HCT116 (cell line): ENCODE measurements around the gene NAPA. TPM values are rescaled to one million over a fixed set of nuclear protein-coding genes. Genes with fewer than 3 reads are reported as not detected.

Experiments
- ATAC-seq: fragments of 200-7000 bp; cut with Tn5 transposase; 2 replicates; pipeline ENCODE4 v1.9.1; 2020; ENCODE audit warnings: mild to moderate bottlenecking, moderate library complexity
- BruUV-seq: library from RNA; stranded (reverse); fragments of 400-500 nt; replicated peaks from 2 replicates; lab custom pipeline; 2021; lab: Mats Ljungman, UMichigan
- CTCF ChIA-PET: fragments of 300-600 bp; sonication (Branson Sonifier 250); formaldehyde crosslinking; loops from one replicate; lab custom pipeline; 2021; ENCODE audit warnings: antibody characterized with exemption; lab: Charles Lee
- POLR2A ChIA-PET: fragments of 300-600, 350-600 bp; sonication (Branson Sonifier 250); formaldehyde crosslinking; loops from one replicate; lab custom pipeline; 2021; ENCODE audit warnings: antibody characterized with exemption; lab: Charles Lee
- RAD21 ChIA-PET, 2 experiments: fragments of 300-600 bp; sonication (Branson Sonifier 250); formaldehyde crosslinking; loops; one replicate each; lab custom pipeline; 2023; ENCODE audit warnings: low total read pairs in 2 of 2; ENCODE audit not compliant: uncharacterized antibody in 2 of 2, unreplicated experiment in 2 of 2, low non-redundant PET in 1 of 2; lab: Charles Lee
- DNase-seq: peaks from one replicate; pipeline ENCODE4 v3.0.0-alpha.2; 2010; ENCODE audit warnings: low read depth, low spot score
- H2AFZ ChIP-seq: fragments of 200-600 bp; shearing (Covaris generic), sonication (generic); 2 replicates; pipeline ENCODE4 v1.6.1; 2017; ENCODE audit warnings: low read depth, mixed run types, mixed read lengths, antibody characterized with exemption, low read length; ENCODE audit not compliant: poor library complexity, severe bottlenecking
- H3K27ac ChIP-seq: 2 replicates; pipeline ENCODE4 v1.5.1; 2012; ENCODE audit warnings: low read depth, low read length
- H3K27me3 ChIP-seq: fragments of 200-600 bp; sonication (generic); 2 replicates; pipeline ENCODE4 v1.6.1; 2016; ENCODE audit warnings: mixed run types, low read length, mixed read lengths; ENCODE audit not compliant: insufficient read depth
- H3K36me3 ChIP-seq, 2 experiments: fragments of 200-500 bp in 1 of 2; fragments of 200-600 bp in 1 of 2; sonication (Bioruptor generic) in 1 of 2; sonication (generic) in 1 of 2; 2 replicates each; pipeline versions ENCODE4 v1.5.1 to v1.6.1; 2014 to 2016; ENCODE audit warnings: low read length in 2 of 2, inconsistent platforms in 1 of 2, mixed read lengths in 1 of 2, mixed run types in 1 of 2; ENCODE audit not compliant: insufficient read depth in 2 of 2, control insufficient read depth in 1 of 2
- H3K4me1 ChIP-seq, 2 experiments: fragments of 200-600 bp in 1 of 2; sonication (generic) in 1 of 2; 2 replicates each; pipeline versions ENCODE4 v1.5.1 to v1.6.1; 2012 to 2017; ENCODE audit warnings: low read length in 2 of 2, inconsistent platforms in 1 of 2, mild to moderate bottlenecking in 1 of 2, mixed read lengths in 1 of 2, mixed run types in 1 of 2, moderate library complexity in 1 of 2; ENCODE audit not compliant: insufficient read depth in 2 of 2, control insufficient read depth in 1 of 2
- H3K4me2 ChIP-seq: fragments of 200-600 bp; sonication (generic); 2 replicates; pipeline ENCODE4 v1.6.1; 2017; ENCODE audit warnings: mixed run types, low read length, mixed read lengths
- H3K4me3 ChIP-seq, 2 experiments: fragments of 200-600 bp in 1 of 2; sonication (generic) in 1 of 2; replicated peaks in 1 of 2; 2 replicates each; pipeline ENCODE4 v1.5.1; 2011 to 2016; ENCODE audit warnings: low read length in 2 of 2, control low read depth in 1 of 2, low read depth in 1 of 2, mild to moderate bottlenecking in 1 of 2, mixed read lengths in 1 of 2, mixed run types in 1 of 2
- H3K79me2 ChIP-seq: fragments of 200-600 bp; sonication (generic); 2 replicates; pipeline ENCODE4 v1.6.1; 2017; ENCODE audit warnings: mild to moderate bottlenecking, mixed run types, low read length, moderate library complexity, mixed read lengths; ENCODE audit not compliant: insufficient read depth
- H3K9ac ChIP-seq: fragments of 200-600 bp; sonication (generic); 2 replicates; pipeline ENCODE4 v1.6.1; 2016; ENCODE audit warnings: low read length, mixed read lengths
- H3K9me2 ChIP-seq: fragments of 200-600 bp; sonication (generic), shearing (Covaris generic); 2 replicates; pipeline ENCODE4 v1.6.1; 2017; ENCODE audit warnings: mixed run types, mild to moderate bottlenecking, moderate library complexity; ENCODE audit not compliant: insufficient read depth
- H3K9me3 ChIP-seq, 2 experiments: fragments of 200-500 bp in 1 of 2; fragments of 200-600 bp in 1 of 2; sonication (Bioruptor generic) in 1 of 2; sonication (generic) in 1 of 2; 2 replicates each; pipeline ENCODE4 v1.6.1; 2014 to 2017; ENCODE audit warnings: low read length in 2 of 2, mixed read lengths in 2 of 2, inconsistent platforms in 1 of 2, low read depth in 1 of 2, mild to moderate bottlenecking in 1 of 2, mixed run types in 1 of 2, moderate library complexity in 1 of 2; ENCODE audit not compliant: control insufficient read depth in 1 of 2, insufficient read depth in 1 of 2
- H4K20me1 ChIP-seq: fragments of 200-600 bp; sonication (generic), shearing (Covaris generic); 2 replicates; pipeline ENCODE4 v1.6.1; 2017; ENCODE audit warnings: mixed run types, mild to moderate bottlenecking, moderate library complexity; ENCODE audit not compliant: insufficient read depth
- CBX3 ChIP-seq: IDR thresholded peaks from 2 replicates; pipeline ENCODE4 v1.6.1; 2012; ENCODE audit warnings: low read depth
- CEBPB ChIP-seq: IDR thresholded peaks from 2 replicates; pipeline ENCODE4 v1.6.1; 2012; ENCODE audit warnings: low read depth
- CTCF ChIP-seq, 3 experiments: fragments of 200-600 bp in 1 of 3; sonication (generic) in 1 of 3; IDR thresholded peaks in 2 of 3; conservative IDR thresholded peaks in 1 of 3; 2 replicates each; pipeline ENCODE4 v1.5.1; 2012 to 2017; ENCODE audit warnings: low read depth in 2 of 3, low read length in 2 of 3, antibody characterized with exemption in 1 of 3, borderline replicate concordance in 1 of 3, control low read depth in 1 of 3, mild to moderate bottlenecking in 1 of 3, mixed read lengths in 1 of 3, mixed run types in 1 of 3, moderate library complexity in 1 of 3; ENCODE audit not compliant: insufficient read depth in 1 of 3
- EGR1 ChIP-seq: IDR thresholded peaks from 2 replicates; pipeline ENCODE4 v1.6.1; 2012; ENCODE audit warnings: low read depth
- EZH2 ChIP-seq: fragments of 200-600 bp; sonication (generic); IDR thresholded peaks from 2 replicates; pipeline ENCODE4 v1.6.1; 2017; ENCODE audit warnings: antibody characterized with exemption, mixed run types
- FOSL1 ChIP-seq: IDR thresholded peaks from 2 replicates; pipeline ENCODE4 v1.6.1; 2012; ENCODE audit warnings: low read depth
- JUND ChIP-seq: IDR thresholded peaks from 2 replicates; pipeline ENCODE4 v1.6.1; 2012
- MAX ChIP-seq: IDR thresholded peaks from 2 replicates; pipeline ENCODE4 v1.6.1; 2012
- RAD21 ChIP-seq: IDR thresholded peaks from 2 replicates; pipeline ENCODE4 v1.6.1; 2012; ENCODE audit warnings: low read depth, mild to moderate bottlenecking
- YY1 ChIP-seq: IDR thresholded peaks from 2 replicates; pipeline ENCODE4 v1.6.1; 2011; ENCODE audit warnings: low read length, low read depth, moderate library complexity, mild to moderate bottlenecking; ENCODE audit not compliant: insufficient replicate concordance; ENCODE audit errors: extremely low read depth
- intact Hi-C: fragments of 100-400 bp; cut with micrococcal nuclease; formaldehyde crosslinking; loops from 2 replicates; pipeline ENCODE4 v1.10.0; 2022
- total RNA-seq: library from RNA; stranded (reverse); gene quantifications from one replicate; pipeline ENCODE4 v1.2.1, GENCODE V29; 2021; ENCODE audit not compliant: unreplicated experiment

NAPA gene
- total RNA-seq, 1 experiment from 2014 or later: 58.8 TPM

DNA sequence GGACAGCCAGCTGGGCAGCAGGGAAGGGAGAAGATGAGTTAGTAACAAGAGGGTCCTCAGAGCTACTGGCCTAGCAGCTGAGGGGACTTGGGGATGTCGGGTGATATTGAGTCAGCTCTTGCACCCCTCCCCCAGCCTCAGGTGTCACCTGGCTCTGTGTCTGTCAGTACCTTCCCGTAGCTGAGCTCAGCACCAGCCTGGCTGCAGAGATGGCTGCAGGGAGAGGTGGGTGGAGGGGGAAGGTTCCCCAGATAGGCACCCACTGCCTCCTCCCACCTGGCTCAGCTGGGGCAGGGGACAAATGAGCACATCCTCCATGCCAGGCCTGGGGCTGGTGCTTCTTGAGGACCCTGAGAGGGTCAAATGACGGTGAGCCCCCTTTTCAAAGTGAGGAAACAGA is 24.0 kb downstream of the NAPA start:
- H3K4me3 ChIP-seq: no peak overlapping the region
- RAD21 ChIA-PET: no interaction called here
- BruUV-seq: no TSS peak
- no peak for TF ChIP-seq EZH2
- no peak for TF ChIP-seq CBX3
- no peak for TF ChIP-seq CEBPB
- TF ChIP-seq EGR1: no peak
- TF ChIP-seq FOSL1: no peak
- no peak for TF ChIP-seq YY1
- no peak for TF ChIP-seq MAX
- TF ChIP-seq RAD21: no peak
- TF ChIP-seq JUND: no peak
- TF ChIP-seq, all 23 proteins: peak for 0
- ATAC-seq: no peak
- no peaks in the 10 kb centered on the region for H3K79me2 ChIP-seq
- H3K9me3 ChIP-seq: no peaks in the 10 kb centered on the region
- H3K36me3 ChIP-seq: 0 out of 4 replicates have a peak, but pooled peaks cover 2 to 5% of the 10 kb centered on the region in 2 experiments
- H4K20me1 ChIP-seq: no peaks in the 10 kb centered on the region
- H3K4me2 ChIP-seq: no peak overlapping the region
- DNase-seq: no peak
- POLR2A ChIA-PET: no interaction called here
- H3K4me1 ChIP-seq: 0 out of 4 replicates have a peak, but pooled peaks cover 0 to 5% of the 10 kb centered on the region in 2 experiments
- no peak overlapping the region for H3K9ac ChIP-seq
- CTCF ChIA-PET: no interaction called here
- H3K27ac ChIP-seq: no peak overlapping the region
- H2AFZ ChIP-seq: no peak overlapping the region
- intact Hi-C loops: no loop called here
- no peaks in the 10 kb centered on the region for H3K27me3 ChIP-seq
- no peaks in the 10 kb centered on the region for H3K9me2 ChIP-seq

GRCh38 chr19:47490031-47490430 is 24.8 kb downstream of the NAPA start:
- H3K9me2 ChIP-seq: no peaks in the 10 kb centered on the region
- ATAC-seq: no peak
- no peaks in the 10 kb centered on the region for H3K79me2 ChIP-seq
- H3K36me3 ChIP-seq: peaks cover 2 to 5% of the 10 kb centered on the region in 2 experiments; a peak in 1 of 4 replicates
- no peak overlapping the region for H3K9ac ChIP-seq
- no peak overlapping the region for H2AFZ ChIP-seq
- RAD21 ChIA-PET: no interaction called here
- H3K4me2 ChIP-seq: no peak overlapping the region
- peaks cover 4 to 11% of the 10 kb centered on the region in 2 experiments; a peak in 2 of 4 replicates for H3K4me1 ChIP-seq
- H3K4me3 ChIP-seq: no peak overlapping the region
- no peaks in the 10 kb centered on the region for H3K9me3 ChIP-seq
- DNase-seq: no peak
- CTCF ChIA-PET: no interaction called here
- TF ChIP-seq EZH2: no peak
- TF ChIP-seq CTCF (IDR thresholded peaks at IDR 0.05 in 2 of 3, conservative IDR thresholded peaks at IDR 0.05 in 1 of 3; ENCODE audit: borderline replicate concordance in 1 of 3, insufficient read depth in 1 of 3, low read depth in 2 of 3, low read length in 2 of 3): no peak
- intact Hi-C loops: no loop called here
- H4K20me1 ChIP-seq: no peaks in the 10 kb centered on the region
- no peaks in the 10 kb centered on the region for H3K27me3 ChIP-seq
- BruUV-seq: no TSS peak
- POLR2A ChIA-PET: no interaction called here
- H3K27ac ChIP-seq: no peak overlapping the region
